ENCODE data around the gene MGAT4C.

Gene MGAT4C

GRCh38 chr12:85963326-85963725, 292.9 kb downstream of the MGAT4C start:
- no peak for DNase-seq

- DNase-seq, result no peak
Measured at GRCh38 chr12:85956081-85956480, 300.1 kb downstream of the MGAT4C start.

GRCh38 chr12:85955127-85955526, 301.1 kb downstream of the MGAT4C start:
- no peak for DNase-seq

GRCh38 chr12:85951823-85952222, 304.4 kb downstream of the MGAT4C start:
- no peak for DNase-seq

GRCh38 chr12:85949253-85949652, 306.9 kb downstream of the MGAT4C start:
- no peak for DNase-seq

GRCh38 chr12:85948340-85948739, 307.9 kb downstream of the MGAT4C start:
- no peak for DNase-seq

- DNase-seq, result no peak
Measured at GRCh38 chr12:85947286-85947685, 308.9 kb downstream of the MGAT4C start.

GRCh38 chr12:85946375-85946774, 309.8 kb downstream of the MGAT4C start:
- no peak for DNase-seq

GRCh38 chr12:85927166-85927565, 329.0 kb downstream of the MGAT4C start:
- DNase-seq, result no peak

- DNase-seq, result no peak
Measured at GRCh38 chr12:85923767-85924331, 332.3 kb downstream of the MGAT4C start.

- DNase-seq, result no peak
Measured at GRCh38 chr12:85920324-85920947, 335.8 kb downstream of the MGAT4C start.
